HepG2 (cell line): ENCODE data around the gene FIGNL1. TPM values are rescaled to one million over a fixed set of nuclear protein-coding genes. Genes with fewer than 3 reads are reported as not detected.
A peak's percentile ranks its signal among the peaks of the same experiment; 100 is the strongest.

ENCODE experiments used
- ARID2 ChIP-seq: sonication (generic); formaldehyde crosslinking; IDR thresholded peaks from 2 replicates; pipeline ENCODE4 v1.8.1; 2022; ENCODE audit warnings: mild to moderate bottlenecking, missing genetic modification reagents, borderline replicate concordance
- CCDC6 ChIP-seq: sonication (generic); formaldehyde crosslinking; IDR thresholded peaks from 2 replicates; pipeline ENCODE4 v1.8.1; 2022; ENCODE audit warnings: mild to moderate bottlenecking, missing genetic modification reagents, moderate library complexity
- GABPB1 ChIP-seq: IDR thresholded peaks from 2 replicates; pipeline ENCODE4 v1.6.1; 2016; ENCODE audit warnings: mild to moderate bottlenecking, missing genetic modification reagents, moderate library complexity, missing compliant biosample characterization
- HBP1 ChIP-seq: IDR thresholded peaks from 2 replicates; pipeline ENCODE4 v1.6.1; 2016; ENCODE audit warnings: low read depth, control low read depth
- HDAC1 ChIP-seq: sonication (generic); formaldehyde crosslinking; IDR thresholded peaks from 2 replicates; pipeline ENCODE4 v1.5.1; 2020; ENCODE audit warnings: mild to moderate bottlenecking, missing genetic modification reagents
- HNRNPK ChIP-seq: fragments of 200-400 bp; formaldehyde crosslinking; IDR thresholded peaks from 2 replicates; pipeline ENCODE4 v1.6.1; 2018; ENCODE audit warnings: low read length, low read depth, moderate library complexity, mild to moderate bottlenecking; ENCODE audit not compliant: poor library complexity, severe bottlenecking
- HOXD1 ChIP-seq: sonication (generic); formaldehyde crosslinking; IDR thresholded peaks from 2 replicates; pipeline ENCODE4 v1.5.0; 2020; ENCODE audit warnings: missing genetic modification reagents
- RBFOX2 ChIP-seq: fragments of 200-400 bp; formaldehyde crosslinking; IDR thresholded peaks from 2 replicates; pipeline ENCODE4 v1.6.1; 2017; ENCODE audit warnings: low read depth, mild to moderate bottlenecking, low read length
- SP1 ChIP-seq, 2 experiments: fragments of 450-650 bp in 1 of 2; sonication (generic) in 1 of 2; formaldehyde crosslinking in 1 of 2; IDR thresholded peaks; 2 replicates each; pipeline versions ENCODE4 v1.4.0 to v1.6.1; 2016 to 2020; ENCODE audit warnings: missing genetic modification reagents in 1 of 2
- TAF1 ChIP-seq: sonication (generic); formaldehyde crosslinking; IDR thresholded peaks from 2 replicates; pipeline ENCODE4 v1.4.0; 2020; ENCODE audit warnings: missing genetic modification reagents
- TERF1 ChIP-seq: sonication (generic); formaldehyde crosslinking; IDR thresholded peaks from 2 replicates; pipeline ENCODE4 v1.8.0; 2022; ENCODE audit warnings: mild to moderate bottlenecking, missing genetic modification reagents, moderate library complexity
- THAP7 ChIP-seq: sonication (generic); formaldehyde crosslinking; IDR thresholded peaks from 2 replicates; pipeline ENCODE4 v1.8.1; 2023; ENCODE audit warnings: mild to moderate bottlenecking, missing genetic modification reagents
- ZBTB33 ChIP-seq: sonication (generic); formaldehyde crosslinking; IDR thresholded peaks from 2 replicates; pipeline ENCODE4 v1.4.0; 2020; ENCODE audit warnings: missing genetic modification reagents
- ZC3H13 ChIP-seq: sonication (generic); formaldehyde crosslinking; IDR thresholded peaks from 2 replicates; pipeline ENCODE4 v1.8.1; 2023; ENCODE audit warnings: mild to moderate bottlenecking, missing genetic modification reagents, moderate library complexity
- ZMYM4 ChIP-seq: sonication (generic); formaldehyde crosslinking; IDR thresholded peaks from 2 replicates; pipeline ENCODE4 v1.8.1; 2023; ENCODE audit warnings: mild to moderate bottlenecking, missing genetic modification reagents
- ZNF101 ChIP-seq: sonication (generic); formaldehyde crosslinking; IDR thresholded peaks from 2 replicates; pipeline ENCODE4 v1.4.0; 2020; ENCODE audit warnings: mild to moderate bottlenecking, low read depth, missing genetic modification reagents, borderline replicate concordance
- ZNF331 ChIP-seq: sonication (generic); formaldehyde crosslinking; IDR thresholded peaks from 2 replicates; pipeline ENCODE4 v1.4.0; 2020; ENCODE audit warnings: missing genetic modification reagents
- ZNF333 ChIP-seq: sonication (generic); formaldehyde crosslinking; IDR thresholded peaks from 2 replicates; pipeline ENCODE4 v1.4.0; 2020; ENCODE audit warnings: mild to moderate bottlenecking, missing genetic modification reagents, borderline replicate concordance
- ZNF44 ChIP-seq: sonication (generic); formaldehyde crosslinking; IDR thresholded peaks from 2 replicates; pipeline ENCODE4 v1.5.1; 2020; ENCODE audit warnings: mild to moderate bottlenecking, missing genetic modification reagents
- ZNF616 ChIP-seq: sonication (generic); formaldehyde crosslinking; IDR thresholded peaks from 2 replicates; pipeline ENCODE4 v1.5.0; 2020; ENCODE audit warnings: low read depth, mild to moderate bottlenecking, missing genetic modification reagents
- ZNF710 ChIP-seq: sonication (generic); formaldehyde crosslinking; IDR thresholded peaks from 2 replicates; pipeline ENCODE4 v1.5.0; 2020; ENCODE audit warnings: mild to moderate bottlenecking, missing genetic modification reagents, borderline replicate concordance
- polyA plus RNA-seq, 8 experiments: library from polyadenylated mRNA; depleted of rRNA in 3 of 8; stranded (reverse) in 7 of 8; unstranded in 1 of 8; fragments of >200 nt; fragmentation: Illumina TruSeq in 4 of 8; extraction: Trizol in 4 of 8; gene quantifications; 2 replicates each; pipeline versions ENCODE4 v1.2.1 to v1.2.3, GENCODE V29; 2011 to 2016; ENCODE audit warnings: low read depth in 4 of 8, missing spikeins in 1 of 8, mixed read lengths in 1 of 8; ENCODE audit not compliant: insufficient read depth in 1 of 8
- total RNA-seq, 5 experiments: library from RNA; depleted of rRNA; stranded (reverse); fragments of >200 nt; fragmentation: Illumina TruSeq; extraction: Trizol; gene quantifications; 2 replicates each; pipeline ENCODE4 v1.2.3, GENCODE V29; 2016; ENCODE audit warnings: low read depth in 1 of 5

Gene FIGNL1
- total and polyA plus RNA-seq, 2 of the 13 experiments (the other 11 are each of a cell fraction or from before 2014, with no cell fraction given) = 4.0 to 20.9 TPM

- TF ChIP-seq TERF1 (CRISPR knock-in tag) = no peak
- TF ChIP-seq ZNF101 (CRISPR knock-in tag) = no peak
- peak; percentile 58; the same call in 1 of the 2 replicates for TF ChIP-seq HOXD1 (CRISPR knock-in tag)
- no peak for TF ChIP-seq SP1 (IDR thresholded peaks at IDR 0.05)
- peak; percentile 65 for TF ChIP-seq SP1 (CRISPR knock-in tag; IDR thresholded peaks at IDR 0.05)
- TF ChIP-seq ARID2 = 0 out of 2 replicates have a peak, but pooled peaks have one; percentile 36
- TF ChIP-seq ZNF710 = peak; percentile 46; the same call in 1 of the 2 replicates
- TF ChIP-seq TAF1 = peak; percentile 77
- TF ChIP-seq GABPB1 (CRISPR knock-in tag) = peak; percentile 82; the same call in 1 of the 2 replicates
- 0 out of 2 replicates have a peak, but pooled peaks have one; percentile 33 for TF ChIP-seq ZBTB33
- TF ChIP-seq HDAC1 = peak; percentile 99
- TF ChIP-seq HNRNPK = peak; percentile 51
- TF ChIP-seq ZNF44 (CRISPR knock-in tag) = peak; percentile 80
- 0 out of 2 replicates have a peak, but pooled peaks have one; percentile 53 for TF ChIP-seq ZNF333 (CRISPR knock-in tag)
- TF ChIP-seq CCDC6 (CRISPR knock-in tag) = 0 out of 2 replicates have a peak, but pooled peaks have one; percentile 41
- TF ChIP-seq THAP7 (CRISPR knock-in tag) = 0 out of 2 replicates have a peak, but pooled peaks have one; percentile 37
- TF ChIP-seq RBFOX2 = peak; percentile 88
- TF ChIP-seq HBP1 (CRISPR knock-in tag) = peak; percentile 96
- TF ChIP-seq ZNF331 (CRISPR knock-in tag) = peak; percentile 73; the same call in 1 of the 2 replicates
- 0 out of 2 replicates have a peak, but pooled peaks have one; percentile 33 for TF ChIP-seq ZC3H13
- TF ChIP-seq ZMYM4 (CRISPR knock-in tag) = peak; percentile 97
- 0 out of 2 replicates have a peak, but pooled peaks have one; percentile 64 for TF ChIP-seq ZNF616 (CRISPR knock-in tag)
Measured at GRCh38 chr7:50449881-50450589, at the start of gene FIGNL1 (continued).
